ENCODE results near the gene GBP1.
"Not testable (repeated sequence)": the region's sequence is repeated elsewhere in the genome, so short reads cannot be mapped to it uniquely, and the experiment has no call there.

GBP1 gene, protein sequence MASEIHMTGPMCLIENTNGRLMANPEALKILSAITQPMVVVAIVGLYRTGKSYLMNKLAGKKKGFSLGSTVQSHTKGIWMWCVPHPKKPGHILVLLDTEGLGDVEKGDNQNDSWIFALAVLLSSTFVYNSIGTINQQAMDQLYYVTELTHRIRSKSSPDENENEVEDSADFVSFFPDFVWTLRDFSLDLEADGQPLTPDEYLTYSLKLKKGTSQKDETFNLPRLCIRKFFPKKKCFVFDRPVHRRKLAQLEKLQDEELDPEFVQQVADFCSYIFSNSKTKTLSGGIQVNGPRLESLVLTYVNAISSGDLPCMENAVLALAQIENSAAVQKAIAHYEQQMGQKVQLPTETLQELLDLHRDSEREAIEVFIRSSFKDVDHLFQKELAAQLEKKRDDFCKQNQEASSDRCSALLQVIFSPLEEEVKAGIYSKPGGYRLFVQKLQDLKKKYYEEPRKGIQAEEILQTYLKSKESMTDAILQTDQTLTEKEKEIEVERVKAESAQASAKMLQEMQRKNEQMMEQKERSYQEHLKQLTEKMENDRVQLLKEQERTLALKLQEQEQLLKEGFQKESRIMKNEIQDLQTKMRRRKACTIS

DNA sequence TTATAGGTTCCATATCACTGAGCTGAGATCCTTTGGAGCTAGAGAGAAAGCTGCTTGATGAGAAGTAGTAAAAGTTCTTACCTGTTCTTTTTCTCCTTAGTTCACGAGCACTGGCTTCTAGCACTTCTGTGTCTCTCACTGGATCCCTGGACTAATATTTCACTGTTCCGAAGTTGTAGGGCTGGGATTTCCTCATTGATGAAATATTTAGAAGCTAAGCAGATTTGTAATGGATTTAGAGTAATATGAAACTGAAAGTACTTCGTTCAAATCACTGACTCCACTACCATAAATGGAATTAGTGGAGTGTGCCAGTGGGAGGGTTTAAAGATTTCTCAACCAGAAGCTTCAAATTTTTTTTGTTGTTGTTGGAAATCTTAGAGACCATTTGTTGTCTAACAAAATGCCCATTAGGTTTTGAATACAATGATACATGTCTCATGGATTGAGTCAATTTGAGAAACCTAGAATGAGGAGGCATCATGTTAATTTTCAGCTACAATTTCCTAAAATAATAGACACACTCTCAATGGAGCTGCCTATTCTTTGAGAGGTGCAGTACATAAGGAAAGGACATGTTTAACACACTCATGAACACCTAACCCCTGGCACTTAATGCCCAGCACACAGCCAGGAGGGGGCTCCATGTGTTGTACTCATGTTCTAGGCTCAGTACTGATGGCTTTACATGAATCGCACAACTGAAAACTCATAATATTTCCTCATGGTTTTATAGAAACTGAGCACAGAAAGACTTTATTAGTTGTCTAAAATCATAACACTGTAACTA lies at the start of gene GBP1:
Gene GBP1, minus strand, starts transcription at position 130 of the 790 bp plus-strand sequence. CDS start 1,974 bp downstream, outside the sequence.
- DNase-seq (ENCODE audit: low spot score) = peak; percentile 40

DNA sequence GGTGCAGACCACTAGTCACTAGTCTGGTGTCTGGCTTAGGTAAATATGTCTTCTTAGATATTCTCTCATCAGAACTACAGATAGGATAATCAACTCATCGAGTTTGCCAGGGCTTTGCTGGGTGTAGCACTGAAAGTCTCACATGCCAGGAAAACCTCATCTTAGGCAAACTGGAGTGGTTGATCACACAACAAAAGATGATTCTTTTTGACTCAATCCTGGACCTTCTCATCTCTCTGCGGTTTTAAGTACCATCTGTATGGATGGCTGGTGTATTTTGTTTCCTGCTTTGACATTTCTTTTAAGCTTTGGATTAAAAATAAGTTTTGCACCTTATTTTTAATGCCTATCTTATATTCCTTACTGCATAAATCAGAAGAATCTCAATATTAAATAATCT lies 49.7 kb upstream of the GBP1 start:
- no peak for DNase-seq (ENCODE audit: low spot score)

DNA sequence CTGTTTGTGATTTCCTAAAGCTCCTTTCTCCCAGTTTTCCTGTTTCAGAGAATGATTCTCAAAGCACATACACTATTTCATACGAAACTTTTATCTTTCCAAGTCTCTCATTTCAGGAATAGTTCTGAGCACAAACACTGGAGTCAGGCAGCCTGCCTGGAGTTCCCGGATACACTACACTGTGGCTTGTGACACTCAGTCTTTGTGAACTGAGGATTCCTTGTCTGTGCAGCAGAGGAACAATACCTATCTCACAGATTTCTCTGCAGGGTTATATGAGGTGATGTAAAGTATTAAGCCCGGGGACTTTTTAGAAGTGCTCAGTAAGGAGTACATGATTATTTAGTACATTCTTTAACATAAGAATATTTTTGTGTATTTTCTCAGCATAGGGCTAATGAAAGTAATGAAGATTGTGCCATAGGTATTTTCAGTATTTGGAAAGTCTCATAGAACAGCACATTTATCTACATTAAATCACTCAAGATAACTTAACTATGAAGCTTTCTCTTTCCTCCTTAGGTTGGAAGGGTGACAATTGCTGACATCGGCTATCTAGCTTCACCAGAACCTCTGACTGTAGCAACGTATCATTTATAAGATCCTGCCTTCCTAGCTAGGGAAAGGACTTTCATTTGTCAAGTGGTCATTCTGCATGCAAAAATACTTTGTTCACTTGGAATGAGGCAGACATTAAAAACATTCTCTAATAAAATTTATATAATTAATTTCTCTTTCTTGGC lies 48.0 kb upstream of the GBP1 start:
- DNase-seq (ENCODE audit: low spot score) = no peak

DNA sequence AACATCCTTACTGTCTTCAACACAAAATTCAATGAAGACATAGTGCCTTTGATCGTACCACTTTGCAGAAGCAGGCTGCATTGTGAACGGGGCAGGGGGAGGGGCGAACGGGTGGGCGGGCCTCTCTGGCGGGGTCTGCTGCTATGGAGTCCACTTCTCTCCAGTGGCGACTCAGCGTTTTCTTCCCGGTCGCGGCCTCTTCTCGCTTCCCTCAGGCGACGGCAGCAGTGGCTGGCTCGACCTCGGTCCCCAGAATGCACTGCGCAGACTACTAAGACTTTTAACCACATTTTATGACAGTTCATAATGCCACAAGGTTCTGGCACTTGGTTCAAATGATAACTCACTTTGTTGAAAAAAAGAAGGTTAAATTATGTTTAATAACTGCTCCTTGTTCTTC lies 39.7 kb upstream of the GBP1 start:
- DNase-seq (ENCODE audit: low spot score) = no peak

DNA sequence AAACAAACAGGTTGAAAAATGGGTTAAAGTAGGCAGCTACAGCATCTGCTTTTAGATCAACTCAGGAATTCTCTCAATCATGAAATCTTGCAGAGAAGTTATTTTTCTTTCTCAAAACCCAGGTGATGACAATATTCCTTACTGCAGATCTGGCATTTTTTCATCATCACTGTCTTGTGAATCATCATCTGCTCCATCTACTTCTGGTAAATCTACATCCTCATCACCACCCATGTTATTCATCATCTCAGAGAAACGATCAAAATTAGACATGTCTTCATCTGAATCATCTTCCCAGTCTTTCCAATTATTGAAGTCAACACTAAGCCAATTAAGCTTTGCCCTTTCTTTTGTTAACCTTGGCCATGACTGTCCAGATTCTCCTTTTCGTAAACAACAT lies 39.1 kb upstream of the GBP1 start:
- no peak for DNase-seq (ENCODE audit: low spot score)

DNA sequence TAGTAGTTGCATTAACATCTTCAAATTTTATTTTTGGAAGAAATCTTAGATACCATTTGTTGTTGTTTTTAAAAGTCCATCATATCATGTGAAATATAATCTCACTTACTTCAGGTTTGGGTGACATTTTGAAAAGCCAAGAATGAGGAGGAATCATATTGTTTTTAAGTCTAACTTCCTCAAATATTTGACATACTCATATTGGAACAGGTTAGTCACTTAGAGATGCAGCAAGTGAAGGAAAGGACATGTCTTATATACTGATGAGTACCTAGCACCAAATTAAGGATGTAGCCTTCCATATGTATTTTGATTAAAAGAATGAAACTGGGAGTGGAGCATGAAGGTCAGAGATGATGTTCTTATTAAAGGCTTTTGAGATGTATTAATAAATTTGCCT lies 37.0 kb upstream of the GBP1 start:
- DNase-seq (ENCODE audit: low spot score) = no peak

DNA sequence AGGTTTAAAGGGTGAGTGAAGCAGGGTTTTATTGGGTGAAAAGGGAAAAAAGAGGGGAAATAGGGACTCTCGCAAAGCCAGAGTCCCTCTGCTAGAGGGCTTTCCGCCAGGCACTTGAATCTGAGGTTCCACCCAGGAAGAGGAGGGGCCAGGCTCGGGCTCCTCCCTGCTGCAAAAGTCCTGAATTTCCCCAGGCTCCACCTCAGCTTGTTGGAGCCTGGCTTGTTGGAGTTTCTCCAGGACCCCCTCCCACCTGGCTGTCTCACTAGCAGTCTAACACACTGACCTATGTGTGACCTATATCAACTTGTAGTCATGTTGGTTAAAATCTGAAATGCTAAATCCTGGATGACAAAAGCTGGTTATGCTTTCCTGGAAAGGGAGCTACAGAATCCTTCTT lies 35.4 kb upstream of the GBP1 start:
- DNase-seq (ENCODE audit: low spot score) = no peak

DNA sequence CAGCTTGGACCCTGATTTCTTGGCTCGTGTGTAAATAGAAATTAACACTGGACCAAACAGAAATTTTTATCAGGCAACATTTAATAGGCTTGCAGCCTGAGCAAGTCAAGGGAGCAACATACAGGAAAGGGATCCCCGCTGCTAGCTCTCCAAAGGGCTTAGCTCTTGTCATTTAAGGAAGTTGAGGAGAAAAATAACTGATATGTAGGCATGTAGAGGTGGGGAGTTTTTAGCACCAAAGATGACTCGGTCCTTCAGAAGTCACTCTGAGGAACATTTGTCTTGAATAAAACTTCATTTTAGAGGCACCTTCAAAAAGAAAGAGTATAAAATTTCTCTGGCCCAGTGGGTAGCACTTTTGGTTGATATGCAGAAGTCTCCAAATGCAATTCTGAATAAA lies 33.8 kb upstream of the GBP1 start:
- DNase-seq (ENCODE audit: low spot score) = no peak

DNA sequence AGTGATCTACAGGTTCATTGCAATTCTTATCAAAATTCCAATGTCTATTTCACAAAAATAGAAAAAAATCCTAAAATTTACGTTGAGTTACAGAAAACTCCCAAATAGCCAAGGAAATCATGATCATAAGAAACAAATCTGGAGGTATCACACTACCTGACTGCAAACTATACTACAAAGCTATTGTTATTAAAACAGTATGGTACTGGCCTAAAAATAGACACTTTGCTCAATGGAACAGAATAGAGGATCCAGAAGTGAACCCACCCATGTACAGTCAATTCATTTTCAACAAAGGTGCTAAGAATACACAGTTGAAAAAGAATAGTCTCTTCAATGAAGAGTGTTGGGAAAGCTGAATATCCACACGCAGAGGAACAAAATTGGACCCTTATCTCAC lies 30.7 kb upstream of the GBP1 start:
- no peak for DNase-seq (ENCODE audit: low spot score)

DNA sequence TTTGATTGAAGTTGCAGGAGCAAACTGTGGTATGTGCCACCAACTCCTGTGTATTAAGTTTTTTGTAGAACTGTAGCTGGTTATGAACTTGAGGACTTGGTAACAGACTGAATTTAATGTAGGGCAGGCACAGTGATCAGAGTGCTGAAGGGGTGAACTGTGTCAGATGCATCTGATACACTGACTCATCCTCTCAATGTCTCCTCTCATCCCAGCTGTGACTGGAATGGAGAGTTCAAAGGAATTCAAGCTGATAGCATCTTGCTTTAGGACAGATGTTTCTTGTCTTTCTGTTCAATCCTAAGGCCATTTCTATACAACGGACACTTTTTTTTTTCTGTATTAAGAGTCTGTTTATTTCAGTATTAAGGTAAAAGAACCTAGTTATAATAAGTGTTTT lies 25.0 kb upstream of the GBP1 start:
- no peak for DNase-seq (ENCODE audit: low spot score)

DNA sequence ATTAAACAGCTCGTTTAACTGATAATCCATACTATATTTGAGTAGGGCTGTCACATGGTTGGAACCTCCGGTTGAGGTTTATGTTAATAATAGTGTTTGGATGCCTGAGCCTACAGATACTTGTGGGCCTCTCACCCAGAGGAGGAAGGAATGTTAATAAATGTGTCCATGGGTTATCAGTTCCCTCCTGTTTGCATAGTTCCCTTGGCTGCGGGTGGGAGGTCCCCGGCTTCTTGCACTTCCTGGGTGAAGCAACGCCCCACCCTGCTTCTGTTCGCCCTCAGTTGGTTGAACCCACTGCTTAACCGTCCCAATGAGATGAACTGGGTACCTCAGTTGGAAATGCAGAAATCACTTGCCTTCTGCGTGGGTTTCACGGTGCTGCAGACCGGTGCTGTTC lies 23.6 kb upstream of the GBP1 start:
- no peak for DNase-seq (ENCODE audit: low spot score)

DNA sequence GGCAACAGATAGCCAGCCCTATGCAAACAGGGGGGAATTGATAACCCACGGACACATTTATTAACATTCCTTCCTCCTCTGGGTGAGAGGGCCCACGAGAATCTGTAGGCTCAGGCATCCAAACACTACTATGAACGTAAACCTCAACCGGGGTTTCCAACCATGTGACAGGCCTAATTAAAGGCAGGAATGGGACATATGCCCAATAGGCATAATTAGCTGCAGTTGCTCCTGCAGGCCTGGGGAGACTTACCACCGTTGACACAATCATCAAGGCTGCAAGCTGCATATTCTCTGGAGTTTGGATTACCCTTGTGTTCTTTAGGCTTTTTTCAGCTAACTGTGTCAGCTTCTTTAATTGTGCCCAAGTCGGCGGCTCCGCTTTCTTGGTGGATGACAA lies 22.2 kb upstream of the GBP1 start:
- no peak for DNase-seq (ENCODE audit: low spot score)

DNA sequence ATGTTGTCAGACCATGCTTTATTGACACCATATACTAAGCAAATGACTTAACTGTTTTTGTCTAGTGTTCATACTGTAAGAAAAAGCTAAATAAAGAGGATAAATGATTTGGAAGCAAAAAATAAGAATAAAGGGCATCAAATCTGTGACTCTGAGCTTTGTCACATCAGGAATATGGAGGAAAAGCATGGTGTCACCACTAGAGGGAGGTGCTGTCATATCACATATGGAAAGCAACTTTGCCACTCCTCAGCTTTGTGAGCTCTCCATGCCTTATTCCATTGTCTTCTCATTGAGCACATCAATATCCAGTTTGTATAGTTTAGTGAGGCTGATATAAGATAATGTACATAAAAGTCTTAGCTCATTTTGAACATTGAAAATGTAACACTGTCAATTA lies 20.8 kb upstream of the GBP1 start:
- no peak for DNase-seq (ENCODE audit: low spot score)

DNA sequence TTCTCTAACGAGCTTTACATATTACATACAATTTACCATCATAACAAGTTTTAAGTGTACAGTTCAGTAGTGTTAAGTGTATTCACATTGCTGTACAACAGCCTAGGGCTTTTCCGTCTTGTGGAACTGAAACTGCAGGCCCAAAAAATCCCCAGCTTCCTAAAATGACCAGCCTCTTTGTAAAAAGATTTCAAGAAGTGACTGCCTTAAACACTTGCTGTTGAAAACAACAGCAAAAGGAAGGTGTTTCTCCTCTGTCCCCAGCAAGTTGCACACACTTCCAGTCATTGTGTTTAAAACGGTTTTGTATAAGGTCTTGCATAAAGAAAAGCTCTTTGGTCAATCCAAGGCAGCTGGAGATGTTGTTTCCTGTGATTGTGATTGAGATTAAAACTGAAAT lies 16.0 kb upstream of the GBP1 start:
- DNase-seq (ENCODE audit: low spot score) = no peak

DNA sequence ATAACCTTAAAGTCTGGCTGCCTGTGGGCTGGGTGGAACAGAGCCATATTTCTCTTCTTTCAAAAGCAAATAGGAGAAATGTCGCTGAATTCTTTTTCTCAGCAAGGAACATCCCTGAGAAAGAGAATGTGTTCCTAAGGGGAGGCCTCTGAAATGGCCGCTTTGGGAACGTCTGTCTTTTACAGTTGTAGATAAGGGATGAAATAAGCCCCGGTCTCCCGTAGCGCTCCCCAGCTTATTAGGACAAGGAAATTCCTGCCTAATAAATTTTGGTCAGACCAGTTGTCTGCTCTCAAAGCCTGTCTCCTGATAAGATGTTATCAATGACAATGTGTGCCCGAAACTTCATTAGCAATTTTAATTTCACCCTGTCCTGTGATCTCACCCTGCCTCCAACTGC lies 15.1 kb upstream of the GBP1 start:
- DNase-seq (ENCODE audit: low spot score) = not testable (repeated sequence)

DNA sequence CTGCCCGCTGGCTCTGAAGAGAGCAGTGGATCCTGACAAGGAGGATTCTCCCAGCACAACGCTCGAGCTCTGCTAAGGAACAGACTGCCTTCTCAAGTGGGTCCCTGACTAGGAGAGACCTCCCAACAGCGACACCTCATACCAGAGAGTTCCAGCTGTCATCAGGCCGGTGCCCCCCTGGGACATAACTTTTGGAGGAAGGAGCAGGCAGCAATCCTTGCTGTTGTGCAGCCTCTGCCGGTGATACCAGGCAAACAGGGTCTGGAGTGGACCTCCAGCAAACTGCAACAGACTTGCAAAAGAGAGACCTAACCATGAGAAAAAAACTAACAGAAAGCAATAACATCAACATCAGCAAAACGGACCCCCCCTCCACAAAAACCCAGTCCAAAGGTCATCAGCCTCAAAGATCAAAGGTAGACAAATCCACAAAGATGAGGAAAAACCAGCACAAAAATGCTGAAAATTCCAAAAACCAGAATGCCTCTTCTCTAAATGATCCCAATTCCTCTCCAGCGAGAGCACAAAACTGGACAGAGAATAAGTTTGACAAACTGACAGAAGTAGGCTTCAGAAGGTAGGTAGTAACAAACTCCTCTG lies 7.6 kb upstream of the GBP1 start:
- DNase-seq (ENCODE audit: low spot score) = not testable (repeated sequence)

DNA sequence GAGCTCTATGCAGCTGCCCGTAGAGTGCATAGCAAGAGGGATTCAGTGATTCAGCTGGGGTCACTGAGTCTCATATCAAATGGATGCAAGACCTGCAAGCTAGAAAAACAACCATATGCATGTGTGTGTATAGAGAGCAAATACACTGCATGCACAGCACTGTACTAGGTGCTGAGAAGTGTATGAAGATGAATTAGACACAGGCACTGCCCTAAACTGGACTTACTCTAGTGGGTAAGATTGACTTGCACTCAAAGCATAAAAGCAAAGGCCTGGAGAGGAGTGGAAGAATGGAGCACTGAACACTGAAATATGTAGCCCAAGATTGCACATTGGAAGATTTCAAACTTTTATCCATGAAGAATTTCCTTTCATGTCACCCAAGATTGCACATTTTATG lies 5.5 kb upstream of the GBP1 start:
- no peak for DNase-seq (ENCODE audit: low spot score)

DNA sequence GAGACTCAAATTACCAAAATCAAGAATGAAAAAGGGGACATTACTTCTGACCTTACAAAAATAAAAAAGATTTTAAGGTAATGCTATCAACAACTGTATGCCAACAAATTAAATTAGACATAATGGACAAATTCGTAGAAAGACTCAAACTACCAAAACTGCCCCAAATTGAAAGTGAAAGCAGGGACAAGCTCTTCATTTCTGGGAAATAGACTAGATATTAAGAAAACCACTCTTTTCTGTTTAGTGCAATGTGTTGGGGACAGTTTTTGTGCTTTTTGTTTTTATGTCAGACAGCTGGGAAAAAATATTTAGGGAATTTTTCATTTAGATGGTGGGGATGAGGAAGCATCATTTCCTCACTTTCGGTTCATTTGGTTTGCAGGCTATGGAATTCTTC lies 4.9 kb upstream of the GBP1 start:
- DNase-seq (ENCODE audit: low spot score) = no peak

DNA sequence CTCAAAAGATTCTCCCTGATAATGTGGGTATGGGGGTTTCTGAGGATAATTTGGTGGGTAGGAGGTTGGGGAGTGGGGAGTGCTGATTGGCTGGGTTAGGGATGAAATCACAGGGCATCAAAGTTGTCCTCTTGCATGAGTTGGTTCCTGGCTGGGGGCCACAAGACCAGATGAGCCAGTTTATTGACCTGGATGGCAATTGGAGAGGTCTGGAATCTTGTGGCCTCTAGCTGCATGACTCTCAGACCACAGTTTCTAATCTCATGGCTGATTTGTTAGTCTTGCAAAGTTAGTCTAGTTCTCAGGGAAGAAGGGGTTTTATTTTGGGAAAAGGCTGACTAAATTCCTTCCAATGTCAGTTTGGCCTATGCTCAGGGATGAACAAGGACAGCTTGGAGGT lies 3.3 kb upstream of the GBP1 start:
- DNase-seq (ENCODE audit: low spot score) = peak; percentile 44

DNA sequence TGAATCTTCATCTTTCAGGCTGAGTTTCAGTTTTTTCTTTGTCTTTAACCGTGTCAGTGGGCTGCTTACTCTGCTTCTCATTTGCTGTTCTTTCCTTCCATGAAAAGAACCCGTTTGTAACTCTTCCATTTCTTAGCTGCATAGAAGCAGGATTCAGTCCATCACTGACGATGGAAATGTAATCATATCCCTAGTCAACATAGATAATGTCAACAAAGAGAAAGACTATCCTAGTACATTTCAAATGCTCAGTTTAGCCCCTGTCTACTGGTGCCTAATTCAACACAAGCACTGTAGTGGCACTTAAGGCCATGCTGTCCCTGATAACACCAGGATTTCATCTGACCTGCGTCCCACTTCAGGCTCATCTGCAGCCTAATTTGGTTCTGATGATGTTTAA lies 376 bp downstream of the GBP1 start:
- DNase-seq (ENCODE audit: low spot score) = no peak

DNA sequence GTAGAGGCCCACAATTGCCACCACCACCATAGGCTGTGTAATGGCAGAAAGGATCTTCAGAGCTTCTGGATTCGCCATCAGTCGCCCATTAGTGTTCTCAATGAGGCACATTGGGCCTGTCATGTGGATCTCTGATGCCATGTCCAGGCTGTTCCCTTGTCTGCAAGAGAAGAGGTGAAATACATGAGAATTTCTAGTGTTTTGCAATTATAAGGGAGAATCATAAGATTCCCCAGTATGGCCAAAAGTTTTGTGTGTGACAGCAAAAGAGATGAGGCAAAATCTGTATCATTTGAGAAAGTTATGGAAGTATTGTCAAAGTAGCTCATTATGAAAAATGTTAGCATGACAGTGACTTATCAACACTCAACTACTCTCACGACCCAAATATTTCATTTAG lies 1.9 kb downstream of the GBP1 start:
- no peak for DNase-seq (ENCODE audit: low spot score)

DNA sequence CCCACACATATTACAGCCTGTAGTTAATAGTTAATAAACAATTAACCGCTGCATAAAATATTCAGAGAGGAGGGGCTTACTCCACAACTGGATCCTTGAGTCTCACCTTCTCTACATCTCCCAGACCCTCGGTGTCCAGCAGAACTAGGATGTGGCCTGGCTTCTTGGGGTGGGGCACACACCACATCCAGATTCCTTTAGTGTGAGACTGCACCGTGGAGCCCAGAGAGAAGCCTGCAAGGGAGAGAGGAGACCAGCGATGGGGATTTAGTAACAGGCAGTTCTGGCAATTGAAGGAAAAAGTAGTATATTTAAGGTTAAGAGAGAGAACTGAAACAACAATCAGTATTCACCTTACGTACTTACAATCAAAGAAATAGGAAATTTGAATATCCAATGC lies 4.9 kb downstream of the GBP1 start:
- DNase-seq (ENCODE audit: low spot score) = no peak

Data from AG08396 (cell line).